ENCODE data around the gene SPDYE4. TPM values are rescaled to one million over a fixed set of nuclear protein-coding genes. Genes with fewer than 3 reads are reported as not detected.

The SPDYE4 gene
- total and polyA plus RNA-seq, 8 donors = 0.47 to 0.67 (median 0.56) TPM; not detected in 5

- no peaks in the 10 kb centered on the region for H3K36me3 ChIP-seq
- peaks cover 0 to 25% of the 10 kb centered on the region in 2 donors for H3K4me1 ChIP-seq
- peaks cover 3 to 19% of the 10 kb centered on the region in 2 donors for H3K27me3 ChIP-seq
- no peaks in the 10 kb centered on the region for H3K9me3 ChIP-seq
- no peak overlapping the region for H3K4me3 ChIP-seq
- ATAC-seq (no peak), DNase-seq (no peak)
- intact Hi-C loops (cut with DNase I) = loop anchor here in 1 of 2 donors (10.0 kb wide), 1 partner anchor 367 kb away; no protein-coding TSS in a partner anchor
- TF ChIP-seq CTCF (IDR thresholded peaks at IDR 0.05) = no peak
- H3K27ac ChIP-seq = no peak overlapping the region
These were observed 23.8 kb upstream of the SPDYE4 start for GRCh38 chr17:8782176-8782575.

GRCh38 chr17:8781776-8782175 is 23.4 kb upstream of the SPDYE4 start:
- Histone ChIP-seq H3K36me3 (no peaks in the 10 kb centered on the region), H3K4me1 (peaks cover 0 to 28% of the 10 kb centered on the region in 2 donors), H3K27ac (no peak overlapping the region), H3K9me3 (no peaks in the 10 kb centered on the region), H3K4me3 (no peak overlapping the region), H3K27me3 (peaks cover 3 to 19% of the 10 kb centered on the region in 2 donors)
- no peak for DNase-seq
- intact Hi-C loops (cut with DNase I) = loop anchor here in 1 of 2 donors (10.0 kb wide), 1 partner anchor 367 kb away; no protein-coding TSS in a partner anchor
- no peak for TF ChIP-seq CTCF (IDR thresholded peaks at IDR 0.05)
- ATAC-seq = no peak

- TF ChIP-seq CTCF (IDR thresholded peaks at IDR 0.05) = no peak
- H3K4me3 ChIP-seq = no peak overlapping the region
- peaks cover 0 to 23% of the 10 kb centered on the region in 2 donors for H3K4me1 ChIP-seq
- no peak overlapping the region for H3K27ac ChIP-seq
- H3K36me3 ChIP-seq = no peaks in the 10 kb centered on the region
- ATAC-seq (no peak), DNase-seq (no peak)
- H3K27me3 ChIP-seq = peaks cover 7 to 12% of the 10 kb centered on the region in 2 donors
- intact Hi-C loops (cut with DNase I) = no loop called here
- H3K9me3 ChIP-seq = no peaks in the 10 kb centered on the region
These were observed 18.5 kb upstream of the SPDYE4 start for GRCh38 chr17:8776881-8777280.

GRCh38 chr17:8776248-8776647 is 17.9 kb upstream of the SPDYE4 start:
- Histone ChIP-seq H3K36me3 (no peaks in the 10 kb centered on the region), H3K4me1 (peaks cover 0 to 18% of the 10 kb centered on the region in 2 donors), H3K27me3 (peaks cover 7 to 12% of the 10 kb centered on the region in 2 donors), H3K27ac (no peak overlapping the region), H3K9me3 (no peaks in the 10 kb centered on the region), H3K4me3 (no peak overlapping the region)
- DNase-seq = no peak
- intact Hi-C loops (cut with DNase I) = no loop called here
- no peak for TF ChIP-seq CTCF (IDR thresholded peaks at IDR 0.05)
- no peak for ATAC-seq

GRCh38 chr17:8766731-8767130 is 8.4 kb upstream of the SPDYE4 start:
- H3K4me3 ChIP-seq = no peak overlapping the region
- ATAC-seq = no peak

More at GRCh38 chr17:8766731-8767130, 8.4 kb upstream of the SPDYE4 start:
- Histone ChIP-seq H3K27ac (no peak overlapping the region), H3K36me3 (no peaks in the 10 kb centered on the region), H3K9me3 (no peaks in the 10 kb centered on the region), H3K27me3 (peaks cover 3 to 17% of the 10 kb centered on the region in 2 donors), H3K4me1 (no peaks in the 10 kb centered on the region)
- no peak for TF ChIP-seq CTCF (IDR thresholded peaks at IDR 0.05)
- no peak for DNase-seq
- intact Hi-C loops (cut with DNase I) = no loop called here
